Heart left ventricle (tissue), 13 donors: ENCODE measurements around the gene RNF6.

ENCODE experiments used
- CTCF ChIP-seq, 12 donors: fragments of 200-600 bp; sonication (generic) in 4 of 12; IDR thresholded peaks; one replicate each; pipeline versions ENCODE4 v1.5.0 to v1.8.0; 2018 to 2022; ENCODE audit warnings: antibody characterized with exemption in 12 of 12, mild to moderate bottlenecking in 5 of 12
- POLR2A ChIP-seq, 2 donors: fragments of 450-650 bp; IDR thresholded peaks; one replicate each; pipeline ENCODE4 v1.6.1; 2017; ENCODE audit warnings: antibody characterized with exemption in 2 of 2, mild to moderate bottlenecking in 2 of 2, moderate library complexity in 2 of 2
- donor health status: ischemic (EF 13 %, LVEDD 7.1; RV severe dilation, severe dysfunction).
- donor health status: DM: no; HTN: yes; CAD: no.
- donor health status: DM: no; HTN: no; CAD: no.
- donor health status: ischemic (EF 25% LVEDD 6.9; RV normal size, moderate dysfunction).
- donor health status: ischemic (EF 25% LVEDD 5.7; RV mildly dilated, moderate dysfunction).
- donor health status: ischemic (EF 35%, LVEDD 5.7; RV mildly dilated, moderate dysfunction).
- donor health status: nonischemic (EF 11% LVEDD 7.7; RV severe dilation, severe dysfunction).
- donor health status: DM: yes; HTN: yes; CAD: no.
- donor health status: PGD.
- donor health status: ischemic (EF 29% LVEDD 5.4; RV normal size, mild dysfunction).
- donor health status: nonischemic (EF 23%, LVEDD 6.1; RV moderate dilation, normal function).

- TF ChIP-seq CTCF (IDR thresholded peaks at IDR 0.05) (no peak), POLR2A (IDR thresholded peaks at IDR 0.05) (no peak)
Observed at GRCh38 chr13:26221399-26221720, 754 bp downstream of the RNF6 start.
